ENCODE data around the gene CDC42EP3.

CDC42EP3 gene

GRCh38 chr2:37671009-37671815 is at the start of gene CDC42EP3:
TSS of gene CDC42EP3 (minus strand) at chr2:37671642. CDS start at chr2:37646587, 25,055 bp downstream.
- Histone ChIP-seq H3K27ac (ENCODE audit: low read depth, low read length) (peak within 1 kb of the TSS; percentile 84), H3K4me1 (ENCODE audit: control insufficient read depth in 1 of 2, insufficient read depth in 2 of 2, low read length in 2 of 2) (peaks cover 4 to 16% of the 10 kb centered on the region in 2 donors), H3K9ac (ENCODE audit: low read depth in 1 of 2, low read length in 2 of 2) (peak within 1 kb of the TSS; percentile 71 to 73), H3K4me3 (ENCODE audit: low read depth in 1 of 2, low read length in 2 of 2) (peak within 1 kb of the TSS; percentile 75 to 83), H3K36me3 (ENCODE audit: control insufficient read depth in 1 of 2, insufficient read depth in 2 of 2, low read length in 2 of 2) (no peaks in the 10 kb centered on the region), H3K27me3 (ENCODE audit: control insufficient read depth in 1 of 2, insufficient read depth in 2 of 2, low read length in 2 of 2) (peaks cover 3 to 14% of the 10 kb centered on the region in 2 donors), H3K9me3 (ENCODE audit: control insufficient read depth in 1 of 2, low read length in 2 of 2) (no peaks in the 10 kb centered on the region)

DNA sequence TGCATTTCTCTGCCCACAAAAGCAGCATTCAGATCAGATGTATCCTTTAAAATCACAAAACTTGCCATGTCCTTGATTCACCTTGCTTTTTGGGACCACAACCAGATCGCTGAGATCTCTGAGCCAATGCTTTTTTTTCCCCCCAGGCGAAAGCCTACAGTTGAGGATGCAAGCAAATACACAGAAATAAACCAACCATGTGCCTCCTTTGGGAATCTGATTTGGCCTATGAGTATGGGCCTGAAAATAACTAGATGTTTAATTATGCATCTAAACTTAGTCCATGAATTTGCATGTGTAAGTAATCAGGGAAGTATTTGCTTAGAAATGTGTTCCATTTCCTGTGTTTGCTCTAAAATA is 49.7 kb upstream of the CDC42EP3 start:
- H3K36me3 ChIP-seq (ENCODE audit: control insufficient read depth in 1 of 2, insufficient read depth in 2 of 2, low read length in 2 of 2) = no peaks in the 10 kb centered on the region
- H3K9ac ChIP-seq (ENCODE audit: low read depth in 1 of 2, low read length in 2 of 2) = no peak overlapping the region
- H3K27ac ChIP-seq (ENCODE audit: low read depth, low read length) = no peak overlapping the region
- H3K9me3 ChIP-seq (ENCODE audit: control insufficient read depth in 1 of 2, low read length in 2 of 2) = no peaks in the 10 kb centered on the region
- H3K4me1 ChIP-seq (ENCODE audit: control insufficient read depth in 1 of 2, insufficient read depth in 2 of 2, low read length in 2 of 2) = no peaks in the 10 kb centered on the region
- H3K27me3 ChIP-seq (ENCODE audit: control insufficient read depth in 1 of 2, insufficient read depth in 2 of 2, low read length in 2 of 2) = no peaks in the 10 kb centered on the region
- no peak overlapping the region for H3K4me3 ChIP-seq (ENCODE audit: low read depth in 1 of 2, low read length in 2 of 2)

GRCh38 chr2:37720533-37721200 is 49.2 kb upstream of the CDC42EP3 start:
- Histone ChIP-seq H3K27ac (ENCODE audit: low read depth, low read length) (no peak overlapping the region), H3K4me3 (ENCODE audit: low read depth in 1 of 2, low read length in 2 of 2) (no peak overlapping the region), H3K9me3 (ENCODE audit: control insufficient read depth in 1 of 2, low read length in 2 of 2) (no peaks in the 10 kb centered on the region), H3K9ac (ENCODE audit: low read depth in 1 of 2, low read length in 2 of 2) (no peak overlapping the region), H3K27me3 (ENCODE audit: control insufficient read depth in 1 of 2, insufficient read depth in 2 of 2, low read length in 2 of 2) (no peaks in the 10 kb centered on the region), H3K4me1 (ENCODE audit: control insufficient read depth in 1 of 2, insufficient read depth in 2 of 2, low read length in 2 of 2) (no peaks in the 10 kb centered on the region), H3K36me3 (ENCODE audit: control insufficient read depth in 1 of 2, insufficient read depth in 2 of 2, low read length in 2 of 2) (no peaks in the 10 kb centered on the region)

DNA sequence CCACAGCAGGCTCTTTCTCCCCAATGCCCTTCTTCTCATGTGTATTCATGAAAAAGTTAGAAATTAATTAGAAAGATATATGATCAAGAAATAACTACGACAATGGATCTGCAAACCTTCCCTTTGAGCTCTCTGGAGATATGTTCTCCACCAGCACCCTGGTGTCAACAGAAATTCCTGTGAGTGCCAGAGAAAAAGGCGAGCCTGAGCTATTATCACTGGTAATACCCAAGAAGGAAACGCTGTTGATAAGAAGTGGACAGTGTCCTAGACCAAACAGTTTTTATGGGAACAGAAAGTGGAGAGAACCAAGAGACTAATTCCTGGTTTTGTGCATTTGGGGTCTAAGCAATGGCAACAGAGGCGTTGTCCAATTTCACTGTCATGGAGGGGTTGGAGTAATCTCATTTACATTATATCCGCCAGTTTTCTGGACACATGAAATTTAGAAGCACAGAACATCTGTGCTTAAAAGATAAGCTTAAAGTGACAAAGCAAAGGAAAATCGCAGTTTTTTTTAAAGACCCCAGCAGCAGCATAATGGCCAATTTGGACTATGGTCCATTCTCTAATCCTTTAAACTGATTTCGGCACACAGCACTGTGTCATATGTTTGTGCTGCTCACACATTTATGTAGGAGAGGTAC is 47.2 kb upstream of the CDC42EP3 start:
- H3K9ac ChIP-seq (ENCODE audit: low read depth in 1 of 2, low read length in 2 of 2) = no peak overlapping the region
- H3K27ac ChIP-seq (ENCODE audit: low read depth, low read length) = no peak overlapping the region
- H3K4me3 ChIP-seq (ENCODE audit: low read depth in 1 of 2, low read length in 2 of 2) = no peak overlapping the region
- H3K36me3 ChIP-seq (ENCODE audit: control insufficient read depth in 1 of 2, insufficient read depth in 2 of 2, low read length in 2 of 2) = no peaks in the 10 kb centered on the region
- H3K9me3 ChIP-seq (ENCODE audit: control insufficient read depth in 1 of 2, low read length in 2 of 2) = peaks cover 2 to 6% of the 10 kb centered on the region in 2 donors
- no peaks in the 10 kb centered on the region for H3K4me1 ChIP-seq (ENCODE audit: control insufficient read depth in 1 of 2, insufficient read depth in 2 of 2, low read length in 2 of 2)
- no peaks in the 10 kb centered on the region for H3K27me3 ChIP-seq (ENCODE audit: control insufficient read depth in 1 of 2, insufficient read depth in 2 of 2, low read length in 2 of 2)

DNA sequence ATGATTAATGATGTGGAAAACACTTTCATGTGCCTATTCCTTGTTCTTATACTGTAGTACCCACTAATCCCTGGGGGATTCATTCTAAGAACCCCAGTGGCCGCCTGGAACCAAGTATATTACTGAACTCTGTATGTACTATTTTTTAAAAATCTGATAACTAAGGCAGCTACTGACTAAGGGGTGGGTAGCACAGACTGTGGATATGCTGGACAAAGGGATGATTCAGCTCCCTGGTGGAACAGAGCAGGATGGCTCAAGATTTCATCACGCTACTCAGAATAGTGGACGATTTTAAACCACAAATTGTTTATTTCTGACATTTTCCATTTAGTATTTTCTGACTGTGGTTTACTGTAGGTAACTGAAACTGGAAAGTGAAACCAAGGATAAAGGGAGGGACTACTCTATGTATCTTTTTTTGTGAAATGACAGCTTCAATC is 41.8 kb upstream of the CDC42EP3 start:
- Histone ChIP-seq H3K36me3 (ENCODE audit: control insufficient read depth in 1 of 2, insufficient read depth in 2 of 2, low read length in 2 of 2) (no peaks in the 10 kb centered on the region), H3K27ac (ENCODE audit: low read depth, low read length) (no peak overlapping the region), H3K27me3 (ENCODE audit: control insufficient read depth in 1 of 2, insufficient read depth in 2 of 2, low read length in 2 of 2) (no peaks in the 10 kb centered on the region), H3K9ac (ENCODE audit: low read depth in 1 of 2, low read length in 2 of 2) (no peak overlapping the region), H3K4me3 (ENCODE audit: low read depth in 1 of 2, low read length in 2 of 2) (no peak overlapping the region), H3K4me1 (ENCODE audit: control insufficient read depth in 1 of 2, insufficient read depth in 2 of 2, low read length in 2 of 2) (no peaks in the 10 kb centered on the region), H3K9me3 (ENCODE audit: control insufficient read depth in 1 of 2, low read length in 2 of 2) (peaks cover 2 to 6% of the 10 kb centered on the region in 2 donors)

DNA sequence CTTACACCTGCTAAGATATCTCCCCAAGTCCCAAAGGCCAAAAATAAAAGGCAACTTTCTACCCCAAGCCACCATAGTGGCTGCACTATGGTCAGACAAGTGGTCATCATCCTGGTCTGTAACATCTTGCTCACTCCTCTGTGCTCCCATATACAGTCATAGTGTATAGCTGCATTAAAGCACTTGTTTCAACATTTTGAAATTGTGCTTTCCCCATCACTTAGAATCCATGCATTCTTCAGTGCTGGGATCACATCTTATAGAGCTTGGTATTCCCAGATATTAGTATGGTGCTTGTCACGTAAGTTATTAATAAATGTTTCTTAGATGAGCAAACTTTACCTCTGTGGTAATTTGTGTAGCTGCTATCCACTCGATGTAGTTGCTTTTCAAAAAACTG is 40.4 kb upstream of the CDC42EP3 start:
- Histone ChIP-seq H3K9me3 (ENCODE audit: control insufficient read depth in 1 of 2, low read length in 2 of 2) (peaks cover 2 to 6% of the 10 kb centered on the region in 2 donors), H3K36me3 (ENCODE audit: control insufficient read depth in 1 of 2, insufficient read depth in 2 of 2, low read length in 2 of 2) (no peaks in the 10 kb centered on the region), H3K27ac (ENCODE audit: low read depth, low read length) (no peak overlapping the region), H3K9ac (ENCODE audit: low read depth in 1 of 2, low read length in 2 of 2) (no peak overlapping the region), H3K27me3 (ENCODE audit: control insufficient read depth in 1 of 2, insufficient read depth in 2 of 2, low read length in 2 of 2) (no peaks in the 10 kb centered on the region), H3K4me3 (ENCODE audit: low read depth in 1 of 2, low read length in 2 of 2) (no peak overlapping the region), H3K4me1 (ENCODE audit: control insufficient read depth in 1 of 2, insufficient read depth in 2 of 2, low read length in 2 of 2) (peaks cover 0 to 5% of the 10 kb centered on the region in 2 donors)

GRCh38 chr2:37711308-37711731 is 39.9 kb upstream of the CDC42EP3 start:
- no peak overlapping the region for H3K9ac ChIP-seq (ENCODE audit: low read depth in 1 of 2, low read length in 2 of 2)
- no peak overlapping the region for H3K27ac ChIP-seq (ENCODE audit: low read depth, low read length)

GRCh38 chr2:37709111-37709510 is 37.7 kb upstream of the CDC42EP3 start:
- H3K4me1 ChIP-seq (ENCODE audit: control insufficient read depth in 1 of 2, insufficient read depth in 2 of 2, low read length in 2 of 2) = peaks cover 0 to 11% of the 10 kb centered on the region in 2 donors
- H3K27ac ChIP-seq (ENCODE audit: low read depth, low read length) = no peak overlapping the region
- no peak overlapping the region for H3K9ac ChIP-seq (ENCODE audit: low read depth in 1 of 2, low read length in 2 of 2)
- no peaks in the 10 kb centered on the region for H3K36me3 ChIP-seq (ENCODE audit: control insufficient read depth in 1 of 2, insufficient read depth in 2 of 2, low read length in 2 of 2)
- no peaks in the 10 kb centered on the region for H3K9me3 ChIP-seq (ENCODE audit: control insufficient read depth in 1 of 2, low read length in 2 of 2)
- H3K4me3 ChIP-seq (ENCODE audit: low read depth in 1 of 2, low read length in 2 of 2) = no peak overlapping the region
- no peaks in the 10 kb centered on the region for H3K27me3 ChIP-seq (ENCODE audit: control insufficient read depth in 1 of 2, insufficient read depth in 2 of 2, low read length in 2 of 2)

More at GRCh38 chr2:37711308-37711731, 39.9 kb upstream of the CDC42EP3 start:
- H3K36me3 ChIP-seq (ENCODE audit: control insufficient read depth in 1 of 2, insufficient read depth in 2 of 2, low read length in 2 of 2) = no peaks in the 10 kb centered on the region
- no peak overlapping the region for H3K4me3 ChIP-seq (ENCODE audit: low read depth in 1 of 2, low read length in 2 of 2)
- peaks cover 0 to 10% of the 10 kb centered on the region in 2 donors for H3K4me1 ChIP-seq (ENCODE audit: control insufficient read depth in 1 of 2, insufficient read depth in 2 of 2, low read length in 2 of 2)
- H3K9me3 ChIP-seq (ENCODE audit: control insufficient read depth in 1 of 2, low read length in 2 of 2) = peaks cover 2 to 6% of the 10 kb centered on the region in 2 donors
- no peaks in the 10 kb centered on the region for H3K27me3 ChIP-seq (ENCODE audit: control insufficient read depth in 1 of 2, insufficient read depth in 2 of 2, low read length in 2 of 2)

DNA sequence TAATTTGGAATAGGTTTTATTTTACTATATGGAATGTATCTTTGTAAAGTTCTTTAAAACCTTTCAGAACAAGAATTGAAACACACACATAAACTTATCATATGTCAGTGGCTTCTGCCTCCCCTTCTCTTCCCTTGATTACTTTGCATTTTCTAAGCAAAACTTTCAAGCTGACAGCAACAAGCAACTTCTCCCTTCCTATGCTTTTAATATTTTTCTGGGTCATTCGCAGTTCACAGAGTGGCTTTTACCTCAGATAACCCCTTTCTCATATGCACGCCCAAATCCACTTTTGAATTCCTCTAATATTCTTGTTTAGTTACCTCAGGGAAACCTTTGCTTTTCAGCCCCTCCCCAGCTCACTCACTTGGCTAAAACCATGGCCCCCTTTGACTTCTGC is 36.7 kb upstream of the CDC42EP3 start:
- no peak overlapping the region for H3K9ac ChIP-seq (ENCODE audit: low read depth in 1 of 2, low read length in 2 of 2)
- no peak overlapping the region for H3K27ac ChIP-seq (ENCODE audit: low read depth, low read length)
- H3K36me3 ChIP-seq (ENCODE audit: control insufficient read depth in 1 of 2, insufficient read depth in 2 of 2, low read length in 2 of 2) = no peaks in the 10 kb centered on the region
- no peak overlapping the region for H3K4me3 ChIP-seq (ENCODE audit: low read depth in 1 of 2, low read length in 2 of 2)
- no peaks in the 10 kb centered on the region for H3K27me3 ChIP-seq (ENCODE audit: control insufficient read depth in 1 of 2, insufficient read depth in 2 of 2, low read length in 2 of 2)
- H3K9me3 ChIP-seq (ENCODE audit: control insufficient read depth in 1 of 2, low read length in 2 of 2) = no peaks in the 10 kb centered on the region
- H3K4me1 ChIP-seq (ENCODE audit: control insufficient read depth in 1 of 2, insufficient read depth in 2 of 2, low read length in 2 of 2) = peaks cover 0 to 11% of the 10 kb centered on the region in 2 donors

DNA sequence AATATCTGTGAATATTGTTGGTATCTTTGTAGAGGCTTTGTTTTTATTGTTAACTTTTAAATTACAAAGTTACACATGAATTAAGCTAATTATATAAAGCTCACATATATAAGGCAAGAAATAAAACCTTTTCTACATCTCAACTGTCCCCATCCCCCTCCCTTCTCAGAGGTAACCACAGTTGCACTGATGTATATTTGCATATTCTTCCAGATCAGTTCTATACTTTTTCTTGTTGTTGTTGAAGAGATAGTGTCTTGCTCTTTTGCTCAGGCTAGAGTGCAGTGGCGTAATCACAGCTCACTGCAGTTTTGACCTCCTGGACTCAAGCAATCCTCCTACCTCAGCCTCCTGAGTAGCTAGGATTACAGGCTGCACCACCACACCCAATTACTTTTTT is 36.0 kb upstream of the CDC42EP3 start:
- H3K9me3 ChIP-seq (ENCODE audit: control insufficient read depth in 1 of 2, low read length in 2 of 2) = no peaks in the 10 kb centered on the region
- H3K4me3 ChIP-seq (ENCODE audit: low read depth in 1 of 2, low read length in 2 of 2) = no peak overlapping the region
- no peak overlapping the region for H3K9ac ChIP-seq (ENCODE audit: low read depth in 1 of 2, low read length in 2 of 2)
- H3K27ac ChIP-seq (ENCODE audit: low read depth, low read length) = no peak overlapping the region
- no peaks in the 10 kb centered on the region for H3K27me3 ChIP-seq (ENCODE audit: control insufficient read depth in 1 of 2, insufficient read depth in 2 of 2, low read length in 2 of 2)
- H3K36me3 ChIP-seq (ENCODE audit: control insufficient read depth in 1 of 2, insufficient read depth in 2 of 2, low read length in 2 of 2) = no peaks in the 10 kb centered on the region
- H3K4me1 ChIP-seq (ENCODE audit: control insufficient read depth in 1 of 2, insufficient read depth in 2 of 2, low read length in 2 of 2) = peaks cover 0 to 11% of the 10 kb centered on the region in 2 donors

Data from duodenal mucosa (tissue), 2 donors.